B cell (primary cell): ENCODE results near the gene MFAP5. TPM values are rescaled to one million over a fixed set of nuclear protein-coding genes. Genes with fewer than 3 reads are reported as not detected.

Experiments
- ATAC-seq: fragments of 200-7000 bp; cut with Tn5 transposase; one replicate; pipeline ENCODE4 v1.10.0; 2021; ENCODE audit warnings: low read depth, mild to moderate bottlenecking, moderate number of reproducible peaks, moderate library complexity
- CTCF ChIA-PET: fragments of 350-600 bp; sonication (Branson Sonifier 250); formaldehyde crosslinking; loops from one replicate; lab custom pipeline; 2021; ENCODE audit warnings: antibody characterized with exemption, inconsistent platforms; lab: Charles Lee
- POLR2A ChIA-PET: fragments of 350-600 bp; sonication (Branson Sonifier 250); formaldehyde crosslinking; loops from one replicate; lab custom pipeline; 2021; ENCODE audit warnings: antibody characterized with exemption; lab: Charles Lee
- DNase-seq: peaks from one replicate; pipeline ENCODE4 v3.0.0; 2013
- H2AFZ ChIP-seq: 2 replicates; pipeline ENCODE4 v1.6.1; 2012; ENCODE audit warnings: mild to moderate bottlenecking, low read depth, low read length; ENCODE audit not compliant: insufficient read depth, poor library complexity, severe bottlenecking
- H3K27ac ChIP-seq, 2 donors: 1 replicate in 1 of 2; 2 replicates in 1 of 2; pipeline ENCODE4 v1.5.1; 2012 to 2013; ENCODE audit warnings: low read length in 2 of 2, mild to moderate bottlenecking in 2 of 2, moderate library complexity in 1 of 2
- H3K27me3 ChIP-seq, 4 experiments: fragments of 200-600 bp in 1 of 4; sonication (generic) in 1 of 4; replicated peaks in 1 of 4; 1 replicate in 2 of 4; 2 replicates in 2 of 4; pipeline versions ENCODE4 v1.6.1 to v1.7.0; 2013 to 2016; ENCODE audit warnings: low read length in 3 of 4, mild to moderate bottlenecking in 2 of 4, mixed read lengths in 1 of 4, moderate library complexity in 1 of 4; ENCODE audit not compliant: insufficient read depth in 4 of 4, control insufficient read depth in 3 of 4; ENCODE audit errors: control extremely low read depth in 1 of 4
- H3K36me3 ChIP-seq, 2 experiments: replicated peaks in 1 of 2; 1 replicate in 1 of 2; 2 replicates in 1 of 2; pipeline versions ENCODE4 v1.6.1 to v1.7.1; 2013; ENCODE audit warnings: low read length in 1 of 2; ENCODE audit not compliant: insufficient read depth in 2 of 2, control insufficient read depth in 1 of 2; ENCODE audit errors: control extremely low read depth in 1 of 2, extremely low read depth in 1 of 2
- H3K4me1 ChIP-seq, 2 donors: fragments of 200-600 bp in 1 of 2; sonication (generic) in 1 of 2; 1 replicate in 1 of 2; 2 replicates in 1 of 2; pipeline versions ENCODE4 v1.5.1 to v1.6.1; 2013 to 2017; ENCODE audit warnings: low read length in 2 of 2; ENCODE audit not compliant: control insufficient read depth in 2 of 2, insufficient read depth in 2 of 2
- H3K4me2 ChIP-seq: replicated peaks from 2 replicates; pipeline ENCODE3; 2012; ENCODE audit warnings: mild to moderate bottlenecking, low read depth, low read length; ENCODE audit not compliant: poor library complexity, severe bottlenecking
- H3K4me3 ChIP-seq, 5 experiments: fragments of 200-600 bp in 1 of 5; sonication (generic) in 1 of 5; 1 replicate in 3 of 5; 2 replicates in 2 of 5; pipeline versions ENCODE4 v1.5.1 to v1.7.0; 2011 to 2016; ENCODE audit warnings: low read length in 4 of 5, mild to moderate bottlenecking in 4 of 5, low read depth in 2 of 5, control low read depth in 1 of 5, moderate library complexity in 1 of 5; ENCODE audit not compliant: insufficient read depth in 1 of 5; ENCODE audit errors: control extremely low read depth in 1 of 5, extremely low read depth in 1 of 5
- H3K79me2 ChIP-seq: fragments of 200-600 bp; sonication (generic); one replicate; pipeline ENCODE4 v1.6.0; 2016; ENCODE audit warnings: low read length; ENCODE audit not compliant: control insufficient read depth, insufficient read depth
- H3K9ac ChIP-seq: fragments of 200-600 bp; sonication (generic); 2 replicates; pipeline ENCODE4 v1.6.1; 2017; ENCODE audit warnings: mild to moderate bottlenecking, low read length, moderate library complexity
- H3K9me3 ChIP-seq, 3 donors: one replicate each; pipeline versions ENCODE4 v1.6.1 to v1.7.1; 2013; ENCODE audit warnings: low read length in 2 of 3; ENCODE audit not compliant: control insufficient read depth in 2 of 3, insufficient read depth in 1 of 3; ENCODE audit errors: control extremely low read depth in 1 of 3
- H4K20me1 ChIP-seq: 2 replicates; pipeline ENCODE4 v1.6.0; 2012; ENCODE audit warnings: mild to moderate bottlenecking, low read length; ENCODE audit not compliant: insufficient read depth, control insufficient read depth, poor library complexity, severe bottlenecking
- H3K27ac Mint-ChIP-seq: one replicate; pipeline ENCODE4 v1.8.0; 2021; ENCODE audit warnings: mixed read lengths
- H3K27me3 Mint-ChIP-seq: one replicate; pipeline ENCODE4 v1.8.0; 2021; ENCODE audit warnings: mixed read lengths
- H3K4me1 Mint-ChIP-seq: one replicate; pipeline ENCODE4 v1.8.0; 2021; ENCODE audit warnings: mixed read lengths
- H3K4me3 Mint-ChIP-seq: one replicate; pipeline ENCODE4 v1.8.0; 2021; ENCODE audit warnings: mixed read lengths
- H3K9me3 Mint-ChIP-seq: one replicate; pipeline ENCODE4 v1.8.0; 2022; ENCODE audit warnings: mixed read lengths; ENCODE audit not compliant: insufficient read depth
- CTCF ChIP-seq: fragments of 200-600 bp; IDR thresholded peaks from one replicate; pipeline ENCODE4 v1.8.0; 2022; ENCODE audit warnings: antibody characterized with exemption, mild to moderate bottlenecking
- EZH2 ChIP-seq: IDR thresholded peaks from 2 replicates; pipeline ENCODE4 v1.6.1; 2012; ENCODE audit warnings: borderline replicate concordance, low read depth, mild to moderate bottlenecking, moderate library complexity, low read length; ENCODE audit not compliant: insufficient read depth, poor library complexity, severe bottlenecking
- WGBS: methylation state at CpG from one replicate; pipeline ENCODE4 v1.1.5; 2013; ENCODE audit warnings: missing lambda C conversion rate; ENCODE audit not compliant: insufficient coverage; 5-methylcytosine and 5-hydroxymethylcytosine counted together
- intact Hi-C: fragments of 100-400 bp; cut with micrococcal nuclease; formaldehyde crosslinking; loops from one replicate; pipeline ENCODE4 v1.10.0; 2022
- polyA plus RNA-seq: library from polyadenylated mRNA; depleted of rRNA; stranded (reverse); fragments of >200 nt; gene quantifications from 2 replicates; pipeline ENCODE4 v1.2.3, GENCODE V29; 2012
- total RNA-seq, 2 donors: library from RNA; stranded (reverse); fragments of 120-200 nt in 1 of 2; gene quantifications; 1 replicate in 1 of 2; 2 replicates in 1 of 2; pipeline versions ENCODE4 v1.2.3 to v1.2.4, GENCODE V29; 2013 to 2022

The MFAP5 gene
- total and polyA plus RNA-seq, 2 donors (not counting 1 experiment from before 2014, with no cell fraction given): 0.31 to 0.94 TPM

GRCh38 chr12:8702159-8702558 lies 39.5 kb upstream of the MFAP5 start:
- H3K27me3 Mint-ChIP-seq: no peaks in the 10 kb centered on the region
- no peak overlapping the region for H3K4me3 Mint-ChIP-seq

More at GRCh38 chr12:8702159-8702558, 39.5 kb upstream of the MFAP5 start:
- ATAC-seq (no peak), DNase-seq (no peak)
- Histone ChIP-seq H3K4me1 (peaks cover 11 to 14% of the 10 kb centered on the region in 2 donors), H3K36me3 (no peaks in the 10 kb centered on the region), H3K79me2 (peaks cover 55% of the 10 kb centered on the region), H4K20me1 (no peaks in the 10 kb centered on the region), H3K9me3 (no peaks in the 10 kb centered on the region), H3K4me3 (no peak overlapping the region), H3K27ac (no peak overlapping the region), H2AFZ (no peak overlapping the region), H3K4me2 (no peak overlapping the region), H3K27me3 (no peaks in the 10 kb centered on the region), H3K9ac (no peak overlapping the region)
- ChIA-PET CTCF (interaction anchor here (1.2 to 1.3 kb wide), 2 partner anchors 17 to 21 kb away, joined by 3 to 4 read pairs; no protein-coding TSS in a partner anchor), POLR2A (interaction anchor here (0.7 kb wide), 1 partner anchor 741 kb away, joined by 5 read pairs; no protein-coding TSS in a partner anchor)
- no peak overlapping the region for H3K27ac Mint-ChIP-seq
- no peaks in the 10 kb centered on the region for H3K9me3 Mint-ChIP-seq
- intact Hi-C loops: no loop called here
- 100% methylated on average over 1 of the region's 4 CpGs for WGBS
- TF ChIP-seq CTCF (no peak), EZH2 (no peak)
- H3K4me1 Mint-ChIP-seq: peaks cover 21% of the 10 kb centered on the region
